ENCODE results near the gene GLRA3. TPM values are rescaled to one million over a fixed set of nuclear protein-coding genes. Genes with fewer than 3 reads are reported as not detected.

Gene GLRA3
- total and polyA plus RNA-seq, 2 experiments from 2014 or later, result 0.03 to 0.19 TPM

DNA sequence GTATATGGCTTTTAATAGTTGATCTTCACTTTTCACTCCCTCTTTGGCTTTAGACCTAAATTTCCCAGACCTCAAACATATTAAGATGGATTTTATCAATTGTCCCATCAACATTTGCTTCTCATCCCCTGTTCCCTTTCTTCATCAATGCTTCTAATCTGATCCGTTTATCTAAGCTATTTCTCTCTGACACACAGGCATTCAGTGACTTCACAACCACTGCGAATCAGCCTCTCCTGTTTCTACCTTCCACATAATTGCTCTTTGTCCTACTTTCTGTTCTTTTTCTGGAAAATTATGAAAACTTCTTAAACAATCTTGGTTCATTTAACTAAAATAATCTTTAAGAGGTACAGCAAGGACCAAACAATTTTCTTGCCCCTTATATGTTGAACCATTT is 115.2 kb downstream of the GLRA3 start:
- ATAC-seq, result no peak
- H2AFZ ChIP-seq, result 0 out of 2 replicates have a peak overlapping the region, but pooled peaks have one; percentile 0

More for the DNA sequence above, 115.2 kb downstream of the GLRA3 start:
- H3K9me3 Mint-ChIP-seq, result no peaks in the 10 kb centered on the region
- TF ChIP-seq, protein P1, sequence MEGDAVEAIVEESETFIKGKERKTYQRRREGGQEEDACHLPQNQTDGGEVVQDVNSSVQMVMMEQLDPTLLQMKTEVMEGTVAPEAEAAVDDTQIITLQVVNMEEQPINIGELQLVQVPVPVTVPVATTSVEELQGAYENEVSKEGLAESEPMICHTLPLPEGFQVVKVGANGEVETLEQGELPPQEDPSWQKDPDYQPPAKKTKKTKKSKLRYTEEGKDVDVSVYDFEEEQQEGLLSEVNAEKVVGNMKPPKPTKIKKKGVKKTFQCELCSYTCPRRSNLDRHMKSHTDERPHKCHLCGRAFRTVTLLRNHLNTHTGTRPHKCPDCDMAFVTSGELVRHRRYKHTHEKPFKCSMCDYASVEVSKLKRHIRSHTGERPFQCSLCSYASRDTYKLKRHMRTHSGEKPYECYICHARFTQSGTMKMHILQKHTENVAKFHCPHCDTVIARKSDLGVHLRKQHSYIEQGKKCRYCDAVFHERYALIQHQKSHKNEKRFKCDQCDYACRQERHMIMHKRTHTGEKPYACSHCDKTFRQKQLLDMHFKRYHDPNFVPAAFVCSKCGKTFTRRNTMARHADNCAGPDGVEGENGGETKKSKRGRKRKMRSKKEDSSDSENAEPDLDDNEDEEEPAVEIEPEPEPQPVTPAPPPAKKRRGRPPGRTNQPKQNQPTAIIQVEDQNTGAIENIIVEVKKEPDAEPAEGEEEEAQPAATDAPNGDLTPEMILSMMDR (conservative IDR thresholded peaks at IDR 0.05; ENCODE audit: low read depth in 2 of 2), result no peak
- TF ChIP-seq JUNB (IDR thresholded peaks at IDR 0.05; ENCODE audit: unreplicated experiment) (no peak), STAT1 (IDR thresholded peaks at IDR 0.05; ENCODE audit: unreplicated experiment) (no peak), NANOG (IDR thresholded peaks at IDR 0.05; ENCODE audit: borderline replicate concordance) (no peak), POLR2AphosphoS5 (IDR thresholded peaks at IDR 0.05; ENCODE audit: low read depth) (no peak), ZNF114 (CRISPR knock-in tag; IDR thresholded peaks at IDR 0.05) (no peak), EZH2phosphoT487 (IDR thresholded peaks at IDR 0.05; ENCODE audit: unreplicated experiment) (no peak), CREB1 (CRISPR knock-in tag; IDR thresholded peaks at IDR 0.05; ENCODE audit: low read depth) (no peak), EZH2 (IDR thresholded peaks at IDR 0.05; ENCODE audit: low read depth, unreplicated experiment) (no peak), ZNF331 (CRISPR knock-in tag; IDR thresholded peaks at IDR 0.05; ENCODE audit: low read depth) (no peak)
- TF ChIP-seq, protein P2, sequence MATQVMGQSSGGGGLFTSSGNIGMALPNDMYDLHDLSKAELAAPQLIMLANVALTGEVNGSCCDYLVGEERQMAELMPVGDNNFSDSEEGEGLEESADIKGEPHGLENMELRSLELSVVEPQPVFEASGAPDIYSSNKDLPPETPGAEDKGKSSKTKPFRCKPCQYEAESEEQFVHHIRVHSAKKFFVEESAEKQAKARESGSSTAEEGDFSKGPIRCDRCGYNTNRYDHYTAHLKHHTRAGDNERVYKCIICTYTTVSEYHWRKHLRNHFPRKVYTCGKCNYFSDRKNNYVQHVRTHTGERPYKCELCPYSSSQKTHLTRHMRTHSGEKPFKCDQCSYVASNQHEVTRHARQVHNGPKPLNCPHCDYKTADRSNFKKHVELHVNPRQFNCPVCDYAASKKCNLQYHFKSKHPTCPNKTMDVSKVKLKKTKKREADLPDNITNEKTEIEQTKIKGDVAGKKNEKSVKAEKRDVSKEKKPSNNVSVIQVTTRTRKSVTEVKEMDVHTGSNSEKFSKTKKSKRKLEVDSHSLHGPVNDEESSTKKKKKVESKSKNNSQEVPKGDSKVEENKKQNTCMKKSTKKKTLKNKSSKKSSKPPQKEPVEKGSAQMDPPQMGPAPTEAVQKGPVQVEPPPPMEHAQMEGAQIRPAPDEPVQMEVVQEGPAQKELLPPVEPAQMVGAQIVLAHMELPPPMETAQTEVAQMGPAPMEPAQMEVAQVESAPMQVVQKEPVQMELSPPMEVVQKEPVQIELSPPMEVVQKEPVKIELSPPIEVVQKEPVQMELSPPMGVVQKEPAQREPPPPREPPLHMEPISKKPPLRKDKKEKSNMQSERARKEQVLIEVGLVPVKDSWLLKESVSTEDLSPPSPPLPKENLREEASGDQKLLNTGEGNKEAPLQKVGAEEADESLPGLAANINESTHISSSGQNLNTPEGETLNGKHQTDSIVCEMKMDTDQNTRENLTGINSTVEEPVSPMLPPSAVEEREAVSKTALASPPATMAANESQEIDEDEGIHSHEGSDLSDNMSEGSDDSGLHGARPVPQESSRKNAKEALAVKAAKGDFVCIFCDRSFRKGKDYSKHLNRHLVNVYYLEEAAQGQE (IDR thresholded peaks at IDR 0.05; ENCODE audit: unreplicated experiment), result no peak
- TF ChIP-seq, protein P3, sequence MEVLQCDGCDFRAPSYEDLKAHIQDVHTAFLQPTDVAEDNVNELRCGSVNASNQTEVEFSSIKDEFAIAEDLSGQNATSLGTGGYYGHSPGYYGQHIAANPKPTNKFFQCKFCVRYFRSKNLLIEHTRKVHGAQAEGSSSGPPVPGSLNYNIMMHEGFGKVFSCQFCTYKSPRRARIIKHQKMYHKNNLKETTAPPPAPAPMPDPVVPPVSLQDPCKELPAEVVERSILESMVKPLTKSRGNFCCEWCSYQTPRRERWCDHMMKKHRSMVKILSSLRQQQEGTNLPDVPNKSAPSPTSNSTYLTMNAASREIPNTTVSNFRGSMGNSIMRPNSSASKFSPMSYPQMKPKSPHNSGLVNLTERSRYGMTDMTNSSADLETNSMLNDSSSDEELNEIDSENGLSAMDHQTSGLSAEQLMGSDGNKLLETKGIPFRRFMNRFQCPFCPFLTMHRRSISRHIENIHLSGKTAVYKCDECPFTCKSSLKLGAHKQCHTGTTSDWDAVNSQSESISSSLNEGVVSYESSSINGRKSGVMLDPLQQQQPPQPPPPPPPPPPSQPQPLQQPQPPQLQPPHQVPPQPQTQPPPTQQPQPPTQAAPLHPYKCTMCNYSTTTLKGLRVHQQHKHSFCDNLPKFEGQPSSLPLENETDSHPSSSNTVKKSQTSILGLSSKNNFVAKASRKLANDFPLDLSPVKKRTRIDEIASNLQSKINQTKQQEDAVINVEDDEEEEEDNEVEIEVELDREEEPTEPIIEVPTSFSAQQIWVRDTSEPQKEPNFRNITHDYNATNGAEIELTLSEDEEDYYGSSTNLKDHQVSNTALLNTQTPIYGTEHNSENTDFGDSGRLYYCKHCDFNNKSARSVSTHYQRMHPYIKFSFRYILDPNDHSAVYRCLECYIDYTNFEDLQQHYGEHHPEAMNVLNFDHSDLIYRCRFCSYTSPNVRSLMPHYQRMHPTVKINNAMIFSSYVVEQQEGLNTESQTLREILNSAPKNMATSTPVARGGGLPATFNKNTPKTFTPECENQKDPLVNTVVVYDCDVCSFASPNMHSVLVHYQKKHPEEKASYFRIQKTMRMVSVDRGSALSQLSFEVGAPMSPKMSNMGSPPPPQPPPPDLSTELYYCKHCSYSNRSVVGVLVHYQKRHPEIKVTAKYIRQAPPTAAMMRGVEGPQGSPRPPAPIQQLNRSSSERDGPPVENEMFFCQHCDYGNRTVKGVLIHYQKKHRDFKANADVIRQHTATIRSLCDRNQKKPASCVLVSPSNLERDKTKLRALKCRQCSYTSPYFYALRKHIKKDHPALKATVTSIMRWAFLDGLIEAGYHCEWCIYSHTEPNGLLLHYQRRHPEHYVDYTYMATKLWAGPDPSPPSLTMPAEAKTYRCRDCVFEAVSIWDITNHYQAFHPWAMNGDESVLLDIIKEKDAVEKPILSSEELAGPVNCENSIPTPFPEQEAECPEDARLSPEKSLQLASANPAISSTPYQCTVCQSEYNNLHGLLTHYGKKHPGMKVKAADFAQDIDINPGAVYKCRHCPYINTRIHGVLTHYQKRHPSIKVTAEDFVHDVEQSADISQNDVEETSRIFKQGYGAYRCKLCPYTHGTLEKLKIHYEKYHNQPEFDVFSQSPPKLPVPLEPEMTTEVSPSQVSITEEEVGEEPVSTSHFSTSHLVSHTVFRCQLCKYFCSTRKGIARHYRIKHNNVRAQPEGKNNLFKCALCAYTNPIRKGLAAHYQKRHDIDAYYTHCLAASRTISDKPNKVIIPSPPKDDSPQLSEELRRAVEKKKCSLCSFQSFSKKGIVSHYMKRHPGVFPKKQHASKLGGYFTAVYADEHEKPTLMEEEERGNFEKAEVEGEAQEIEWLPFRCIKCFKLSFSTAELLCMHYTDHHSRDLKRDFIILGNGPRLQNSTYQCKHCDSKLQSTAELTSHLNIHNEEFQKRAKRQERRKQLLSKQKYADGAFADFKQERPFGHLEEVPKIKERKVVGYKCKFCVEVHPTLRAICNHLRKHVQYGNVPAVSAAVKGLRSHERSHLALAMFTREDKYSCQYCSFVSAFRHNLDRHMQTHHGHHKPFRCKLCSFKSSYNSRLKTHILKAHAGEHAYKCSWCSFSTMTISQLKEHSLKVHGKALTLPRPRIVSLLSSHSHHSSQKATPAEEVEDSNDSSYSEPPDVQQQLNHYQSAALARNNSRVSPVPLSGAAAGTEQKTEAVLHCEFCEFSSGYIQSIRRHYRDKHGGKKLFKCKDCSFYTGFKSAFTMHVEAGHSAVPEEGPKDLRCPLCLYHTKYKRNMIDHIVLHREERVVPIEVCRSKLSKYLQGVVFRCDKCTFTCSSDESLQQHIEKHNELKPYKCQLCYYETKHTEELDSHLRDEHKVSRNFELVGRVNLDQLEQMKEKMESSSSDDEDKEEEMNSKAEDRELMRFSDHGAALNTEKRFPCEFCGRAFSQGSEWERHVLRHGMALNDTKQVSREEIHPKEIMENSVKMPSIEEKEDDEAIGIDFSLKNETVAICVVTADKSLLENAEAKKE (CRISPR knock-in tag; IDR thresholded peaks at IDR 0.05), result no peak
- TF ChIP-seq, protein P4, sequence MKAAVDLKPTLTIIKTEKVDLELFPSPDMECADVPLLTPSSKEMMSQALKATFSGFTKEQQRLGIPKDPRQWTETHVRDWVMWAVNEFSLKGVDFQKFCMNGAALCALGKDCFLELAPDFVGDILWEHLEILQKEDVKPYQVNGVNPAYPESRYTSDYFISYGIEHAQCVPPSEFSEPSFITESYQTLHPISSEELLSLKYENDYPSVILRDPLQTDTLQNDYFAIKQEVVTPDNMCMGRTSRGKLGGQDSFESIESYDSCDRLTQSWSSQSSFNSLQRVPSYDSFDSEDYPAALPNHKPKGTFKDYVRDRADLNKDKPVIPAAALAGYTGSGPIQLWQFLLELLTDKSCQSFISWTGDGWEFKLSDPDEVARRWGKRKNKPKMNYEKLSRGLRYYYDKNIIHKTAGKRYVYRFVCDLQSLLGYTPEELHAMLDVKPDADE (IDR thresholded peaks at IDR 0.05), result no peak
- Histone ChIP-seq H3K4me3 (no peak overlapping the region), H3K27ac (ENCODE audit: low read depth) (no peak overlapping the region), H3K4me2 (peak overlapping the region; percentile 31; the same call in 1 of the 2 replicates), H3K4me1 (ENCODE audit: insufficient read depth) (peaks cover 15% of the 10 kb centered on the region), H3K9me2 (ENCODE audit: insufficient read depth) (no peaks in the 10 kb centered on the region), H3F3A (replicated peaks; ENCODE audit: low read depth) (no peaks in the 10 kb centered on the region), H3K79me2 (replicated peaks; ENCODE audit: insufficient read depth) (no peaks in the 10 kb centered on the region), H3K27me3 (ENCODE audit: insufficient read depth) (no peaks in the 10 kb centered on the region), H3K36me3 (ENCODE audit: insufficient read depth) (no peaks in the 10 kb centered on the region), H4K20me1 (replicated peaks; ENCODE audit: insufficient read depth) (no peaks in the 10 kb centered on the region)
- no peaks in the 10 kb centered on the region for H3K36me3 Mint-ChIP-seq (ENCODE audit: low read depth)
- H3K4me3 Mint-ChIP-seq, result no peak overlapping the region
- DNase-seq (ENCODE audit: low spot score), result no peak
- peaks cover 19% of the 10 kb centered on the region for H3K4me1 Mint-ChIP-seq
- H3K27ac Mint-ChIP-seq, result 0 out of 2 replicates have a peak overlapping the region, but pooled peaks have one; percentile 5
- peaks cover 2% of the 10 kb centered on the region for H3K27me3 Mint-ChIP-seq (ENCODE audit: insufficient read depth, low read depth, poor library complexity)

Measured in GM23338 (cell line).